ENCODE data around the gene MXD3.

Gene MXD3

DNA sequence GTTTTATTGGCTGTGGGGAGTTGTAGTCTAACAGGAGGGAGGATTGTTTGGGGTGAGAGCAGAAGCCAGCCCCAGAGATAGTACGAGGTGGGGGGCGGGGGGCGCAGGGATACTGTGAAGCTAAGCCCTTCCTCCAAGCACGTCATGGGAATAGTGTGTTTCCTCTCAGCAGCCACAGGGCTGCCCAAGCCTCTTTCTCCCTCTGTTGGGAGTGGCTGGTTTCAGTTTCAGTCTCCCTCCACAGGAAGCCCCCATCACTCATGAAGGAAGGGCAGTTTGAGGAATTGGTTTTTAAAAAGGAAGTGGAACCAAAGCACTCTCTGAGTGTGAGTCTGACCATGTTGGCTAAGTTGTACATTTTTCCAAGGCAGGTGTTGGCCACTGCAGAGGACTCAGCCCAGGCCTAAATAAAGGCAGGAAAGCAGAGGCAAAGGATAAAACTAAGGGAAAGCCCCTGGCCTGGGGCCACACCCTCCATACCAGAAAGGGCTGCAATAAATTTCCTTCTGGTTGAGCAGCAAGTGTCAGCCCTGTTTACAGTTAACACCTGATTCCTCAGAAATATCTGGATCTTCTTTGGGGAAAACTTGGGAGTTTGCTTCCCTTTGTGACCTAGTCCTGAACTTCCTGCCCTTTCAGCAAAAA, 11.3 kb downstream of the MXD3 start:
- H3K4me1 ChIP-seq (ENCODE audit: control insufficient read depth, insufficient read depth, low read length), result peaks cover 29% of the 10 kb centered on the region
- H3K9ac ChIP-seq (ENCODE audit: low read length), result no peak overlapping the region
- peaks cover 46% of the 10 kb centered on the region for H3K36me3 ChIP-seq (ENCODE audit: control insufficient read depth, insufficient read depth, low read length)
- no peak overlapping the region for H3K4me3 ChIP-seq (ENCODE audit: low read depth, low read length)
- no peak overlapping the region for H3K27ac ChIP-seq (ENCODE audit: low read depth, low read length)
- H3K9me3 ChIP-seq (ENCODE audit: control insufficient read depth, insufficient read depth, low read depth, low read length), result no peaks in the 10 kb centered on the region
- no peaks in the 10 kb centered on the region for H3K27me3 ChIP-seq (ENCODE audit: control insufficient read depth, insufficient read depth, low read length)

DNA sequence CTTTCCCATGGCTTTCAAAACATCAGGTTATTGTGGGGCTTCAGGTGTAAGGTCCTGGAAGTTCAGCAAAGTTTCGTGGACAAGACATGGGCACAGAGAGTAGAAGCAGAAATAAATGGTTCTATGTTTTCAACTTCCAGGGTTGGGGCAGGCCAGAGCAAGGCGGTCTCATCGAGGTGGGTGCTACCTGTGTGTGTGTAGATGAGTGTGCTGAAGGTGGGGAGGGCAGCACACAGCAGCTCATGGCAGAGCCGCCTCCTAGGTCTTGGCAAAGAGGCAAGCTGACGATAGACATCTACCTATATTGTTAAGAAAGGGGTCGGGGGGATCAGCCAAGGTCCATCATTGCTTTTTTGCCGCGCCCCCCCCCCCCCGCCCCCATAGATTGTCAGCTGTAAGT, 12.0 kb downstream of the MXD3 start:
- no peak overlapping the region for H3K4me3 ChIP-seq (ENCODE audit: low read depth, low read length)
- no peak overlapping the region for H3K27ac ChIP-seq (ENCODE audit: low read depth, low read length)
- H3K9me3 ChIP-seq (ENCODE audit: control insufficient read depth, insufficient read depth, low read depth, low read length), result no peaks in the 10 kb centered on the region
- no peak overlapping the region for H3K9ac ChIP-seq (ENCODE audit: low read length)
- no peaks in the 10 kb centered on the region for H3K27me3 ChIP-seq (ENCODE audit: control insufficient read depth, insufficient read depth, low read length)
- peaks cover 29% of the 10 kb centered on the region for H3K4me1 ChIP-seq (ENCODE audit: control insufficient read depth, insufficient read depth, low read length)
- peaks cover 46% of the 10 kb centered on the region for H3K36me3 ChIP-seq (ENCODE audit: control insufficient read depth, insufficient read depth, low read length)

DNA sequence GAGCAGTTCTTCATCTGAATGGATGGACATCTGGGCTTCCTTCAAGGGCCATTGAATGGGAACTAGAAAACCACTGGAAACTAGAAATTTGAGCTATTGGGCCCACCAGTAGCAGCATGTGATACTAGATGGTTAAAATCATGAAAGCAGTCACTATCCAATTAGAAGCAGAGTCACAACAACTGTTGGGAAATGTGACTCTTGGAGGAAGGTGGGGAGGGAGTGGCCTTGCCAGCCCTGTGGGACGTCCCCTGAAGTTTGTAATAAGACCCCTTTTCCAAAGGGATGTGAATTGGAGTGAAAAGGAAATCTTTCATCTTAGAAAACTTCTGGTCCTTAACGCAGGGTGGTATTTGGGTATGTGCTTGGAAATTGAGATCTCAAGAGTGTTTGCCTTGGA, 13.8 kb downstream of the MXD3 start:
- peaks cover 63% of the 10 kb centered on the region for H3K36me3 ChIP-seq (ENCODE audit: control insufficient read depth, insufficient read depth, low read length)
- peaks cover 24% of the 10 kb centered on the region for H3K4me1 ChIP-seq (ENCODE audit: control insufficient read depth, insufficient read depth, low read length)
- no peak overlapping the region for H3K27ac ChIP-seq (ENCODE audit: low read depth, low read length)
- no peaks in the 10 kb centered on the region for H3K9me3 ChIP-seq (ENCODE audit: control insufficient read depth, insufficient read depth, low read depth, low read length)
- no peaks in the 10 kb centered on the region for H3K27me3 ChIP-seq (ENCODE audit: control insufficient read depth, insufficient read depth, low read length)
- H3K4me3 ChIP-seq (ENCODE audit: low read depth, low read length), result no peak overlapping the region
- H3K9ac ChIP-seq (ENCODE audit: low read length), result no peak overlapping the region

DNA sequence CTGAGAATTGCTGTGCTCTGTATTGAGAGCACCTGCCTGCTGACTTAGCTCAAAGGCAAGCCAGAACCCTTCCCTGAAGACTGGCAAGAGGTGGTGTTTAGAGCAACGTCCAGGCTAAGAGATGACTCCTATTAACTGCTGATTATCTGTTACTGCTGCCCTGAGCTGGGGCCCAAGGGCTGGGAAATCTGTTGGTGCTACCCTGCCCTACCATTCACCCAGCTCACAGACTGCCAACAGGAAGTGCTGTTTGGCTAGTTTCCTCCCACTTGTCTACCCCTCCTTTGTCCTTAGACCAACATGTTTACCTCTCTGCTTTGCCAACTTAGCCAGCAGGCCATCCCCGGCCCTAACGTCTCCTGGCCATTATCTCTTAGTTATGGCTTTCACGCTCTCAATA, 15.1 kb downstream of the MXD3 start:
- H3K4me1 ChIP-seq (ENCODE audit: control insufficient read depth, insufficient read depth, low read length), result peaks cover 17% of the 10 kb centered on the region
- no peak overlapping the region for H3K4me3 ChIP-seq (ENCODE audit: low read depth, low read length)
- H3K27me3 ChIP-seq (ENCODE audit: control insufficient read depth, insufficient read depth, low read length), result no peaks in the 10 kb centered on the region
- no peak overlapping the region for H3K9ac ChIP-seq (ENCODE audit: low read length)
- peaks cover 70% of the 10 kb centered on the region for H3K36me3 ChIP-seq (ENCODE audit: control insufficient read depth, insufficient read depth, low read length)
- H3K9me3 ChIP-seq (ENCODE audit: control insufficient read depth, insufficient read depth, low read depth, low read length), result no peaks in the 10 kb centered on the region
- H3K27ac ChIP-seq (ENCODE audit: low read depth, low read length), result no peak overlapping the region

DNA sequence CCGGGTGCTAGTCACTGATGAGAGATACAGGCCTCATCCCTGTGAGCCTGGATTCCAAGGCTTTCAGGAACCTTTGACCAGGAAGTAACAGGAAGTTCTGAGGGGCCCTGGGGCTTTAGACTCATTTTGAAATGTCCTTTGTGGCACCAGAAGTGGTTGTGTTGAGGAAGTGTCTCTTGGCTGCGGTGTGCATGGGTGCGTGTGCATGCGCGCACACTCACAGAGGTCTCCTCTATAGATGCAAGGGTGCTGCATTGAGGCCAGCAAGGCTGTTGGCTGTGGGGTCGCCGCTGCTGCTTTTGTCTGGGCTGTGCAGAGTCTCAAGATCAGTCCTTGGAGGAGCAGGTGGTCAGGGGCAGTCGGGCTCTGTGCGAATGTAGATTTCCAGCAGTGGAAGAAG, 15.8 kb downstream of the MXD3 start:
- no peak overlapping the region for H3K27ac ChIP-seq (ENCODE audit: low read depth, low read length)
- H3K4me3 ChIP-seq (ENCODE audit: low read depth, low read length), result no peak overlapping the region
- no peaks in the 10 kb centered on the region for H3K9me3 ChIP-seq (ENCODE audit: control insufficient read depth, insufficient read depth, low read depth, low read length)
- peaks cover 72% of the 10 kb centered on the region for H3K36me3 ChIP-seq (ENCODE audit: control insufficient read depth, insufficient read depth, low read length)
- H3K4me1 ChIP-seq (ENCODE audit: control insufficient read depth, insufficient read depth, low read length), result peaks cover 17% of the 10 kb centered on the region
- H3K27me3 ChIP-seq (ENCODE audit: control insufficient read depth, insufficient read depth, low read length), result no peaks in the 10 kb centered on the region
- H3K9ac ChIP-seq (ENCODE audit: low read length), result no peak overlapping the region

DNA sequence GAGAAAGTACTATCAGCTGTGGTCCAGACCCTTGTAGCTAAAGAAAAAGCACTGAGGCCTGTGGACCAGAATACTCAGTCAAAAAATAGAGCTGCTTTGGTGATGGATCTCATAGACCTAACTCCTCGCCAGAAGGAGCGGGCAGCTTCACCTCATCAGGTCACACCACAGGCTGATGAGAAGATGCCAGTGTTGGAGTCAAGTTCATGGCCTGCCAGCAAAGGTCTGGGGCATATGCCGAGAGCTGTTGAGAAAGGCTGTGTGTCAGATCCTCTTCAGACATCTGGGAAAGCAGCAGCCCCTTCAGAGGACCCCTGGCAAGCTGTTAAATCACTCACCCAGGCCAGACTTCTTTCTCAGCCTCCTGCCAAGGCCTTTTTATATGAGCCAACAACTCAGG, 17.1 kb downstream of the MXD3 start:
- Histone ChIP-seq H3K4me3 (ENCODE audit: low read depth, low read length) (no peak overlapping the region), H3K27ac (ENCODE audit: low read depth, low read length) (no peak overlapping the region), H3K9ac (ENCODE audit: low read length) (no peak overlapping the region), H3K9me3 (ENCODE audit: control insufficient read depth, insufficient read depth, low read depth, low read length) (no peaks in the 10 kb centered on the region), H3K27me3 (ENCODE audit: control insufficient read depth, insufficient read depth, low read length) (no peaks in the 10 kb centered on the region), H3K36me3 (ENCODE audit: control insufficient read depth, insufficient read depth, low read length) (peaks cover 77% of the 10 kb centered on the region), H3K4me1 (ENCODE audit: control insufficient read depth, insufficient read depth, low read length) (peaks cover 10% of the 10 kb centered on the region)

DNA sequence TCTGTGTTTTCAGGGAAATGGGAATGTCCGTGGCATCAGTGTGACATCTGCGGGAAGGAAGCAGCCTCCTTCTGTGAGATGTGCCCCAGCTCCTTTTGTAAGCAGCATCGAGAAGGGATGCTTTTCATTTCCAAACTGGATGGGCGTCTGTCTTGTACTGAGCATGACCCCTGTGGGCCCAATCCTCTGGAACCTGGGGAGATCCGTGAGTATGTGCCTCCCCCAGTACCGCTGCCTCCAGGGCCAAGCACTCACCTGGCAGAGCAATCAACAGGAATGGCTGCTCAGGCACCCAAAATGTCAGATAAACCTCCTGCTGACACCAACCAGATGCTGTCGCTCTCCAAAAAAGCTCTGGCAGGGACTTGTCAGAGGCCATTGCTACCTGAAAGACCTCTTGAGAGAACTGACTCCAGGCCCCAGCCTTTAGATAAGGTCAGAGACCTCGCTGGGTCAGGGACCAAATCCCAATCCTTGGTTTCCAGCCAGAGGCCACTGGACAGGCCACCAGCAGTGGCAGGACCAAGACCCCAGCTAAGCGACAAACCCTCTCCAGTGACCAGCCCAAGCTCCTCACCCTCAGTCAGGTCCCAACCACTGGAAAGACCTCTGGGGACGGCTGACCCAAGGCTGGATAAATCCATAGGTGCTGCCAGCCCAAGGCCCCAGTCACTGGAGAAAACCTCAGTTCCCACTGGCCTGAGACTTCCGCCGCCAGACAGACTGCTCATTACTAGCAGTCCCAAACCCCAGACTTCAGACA, 17.7 kb downstream of the MXD3 start:
- H3K36me3 ChIP-seq (ENCODE audit: control insufficient read depth, insufficient read depth, low read length), result peaks cover 83% of the 10 kb centered on the region
- H3K9ac ChIP-seq (ENCODE audit: low read length), result no peak overlapping the region
- H3K27ac ChIP-seq (ENCODE audit: low read depth, low read length), result no peak overlapping the region
- no peaks in the 10 kb centered on the region for H3K9me3 ChIP-seq (ENCODE audit: control insufficient read depth, insufficient read depth, low read depth, low read length)
- H3K27me3 ChIP-seq (ENCODE audit: control insufficient read depth, insufficient read depth, low read length), result no peaks in the 10 kb centered on the region
- H3K4me1 ChIP-seq (ENCODE audit: control insufficient read depth, insufficient read depth, low read length), result peaks cover 8% of the 10 kb centered on the region
- no peak overlapping the region for H3K4me3 ChIP-seq (ENCODE audit: low read depth, low read length)

DNA sequence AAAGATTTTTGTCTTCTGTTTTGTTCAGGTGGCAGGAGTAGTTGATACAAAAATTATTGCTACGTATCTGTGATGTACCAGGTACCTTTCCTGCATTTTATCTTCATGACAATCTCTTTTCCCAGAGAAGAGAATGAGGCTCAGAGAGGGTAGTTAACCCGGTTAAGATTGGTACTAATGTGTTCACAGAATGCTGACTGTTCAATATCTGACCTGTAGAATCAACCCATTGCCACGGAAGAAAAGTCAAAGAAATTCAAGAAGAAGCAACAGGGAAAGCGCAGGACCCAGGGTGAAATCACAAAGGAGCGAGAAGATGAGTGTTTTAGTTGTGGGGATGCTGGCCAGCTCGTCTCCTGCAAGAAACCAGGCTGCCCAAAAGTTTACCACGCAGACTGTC, 20.0 kb downstream of the MXD3 start:
- Histone ChIP-seq H3K4me3 (ENCODE audit: low read depth, low read length) (no peak overlapping the region), H3K9ac (ENCODE audit: low read length) (no peak overlapping the region), H3K27ac (ENCODE audit: low read depth, low read length) (no peak overlapping the region), H3K4me1 (ENCODE audit: control insufficient read depth, insufficient read depth, low read length) (no peaks in the 10 kb centered on the region), H3K9me3 (ENCODE audit: control insufficient read depth, insufficient read depth, low read depth, low read length) (no peaks in the 10 kb centered on the region), H3K27me3 (ENCODE audit: control insufficient read depth, insufficient read depth, low read length) (no peaks in the 10 kb centered on the region), H3K36me3 (ENCODE audit: control insufficient read depth, insufficient read depth, low read length) (peaks cover 91% of the 10 kb centered on the region)

DNA sequence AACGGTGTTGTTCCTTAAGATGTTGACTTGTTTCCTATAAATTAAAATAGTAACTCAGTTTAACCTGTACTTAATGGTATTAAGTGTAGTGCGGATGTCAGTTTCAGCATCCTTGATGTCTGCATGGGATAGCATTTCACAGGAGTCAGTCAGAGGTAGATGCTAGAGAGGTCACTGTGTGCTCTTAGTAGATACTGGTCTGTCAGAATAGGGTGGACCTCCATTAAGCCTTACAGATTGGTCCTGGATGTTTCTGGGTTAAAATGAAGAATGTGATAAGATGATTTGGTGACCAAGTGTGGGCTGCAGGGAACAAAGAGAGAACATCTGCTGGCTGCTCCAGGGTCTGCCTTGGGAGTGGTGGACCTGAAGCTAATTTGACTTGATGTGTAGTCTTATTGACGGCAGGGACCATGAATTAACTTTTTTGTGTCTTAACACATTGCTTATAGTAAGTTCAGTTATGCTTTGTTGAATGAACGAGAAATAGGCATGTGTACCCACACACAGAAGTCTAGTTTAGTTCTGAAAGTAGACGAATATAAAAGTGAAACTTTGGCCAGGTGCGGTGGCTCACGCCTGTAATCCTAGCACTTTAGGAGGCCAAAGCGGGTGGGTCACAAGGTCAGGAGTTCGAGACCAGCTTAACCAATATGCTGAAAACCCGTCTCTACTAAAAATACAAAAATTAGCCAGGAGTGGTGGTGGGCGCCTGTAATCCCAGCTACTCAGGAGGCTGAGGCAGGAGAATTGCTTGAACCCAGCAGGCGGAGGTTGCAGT, 20.7 kb downstream of the MXD3 start:
- Histone ChIP-seq H3K9ac (ENCODE audit: low read length) (no peak overlapping the region), H3K9me3 (ENCODE audit: control insufficient read depth, insufficient read depth, low read depth, low read length) (no peaks in the 10 kb centered on the region), H3K27ac (ENCODE audit: low read depth, low read length) (no peak overlapping the region), H3K4me1 (ENCODE audit: control insufficient read depth, insufficient read depth, low read length) (no peaks in the 10 kb centered on the region), H3K27me3 (ENCODE audit: control insufficient read depth, insufficient read depth, low read length) (no peaks in the 10 kb centered on the region), H3K36me3 (ENCODE audit: control insufficient read depth, insufficient read depth, low read length) (peaks cover 91% of the 10 kb centered on the region), H3K4me3 (ENCODE audit: low read depth, low read length) (no peak overlapping the region)

DNA sequence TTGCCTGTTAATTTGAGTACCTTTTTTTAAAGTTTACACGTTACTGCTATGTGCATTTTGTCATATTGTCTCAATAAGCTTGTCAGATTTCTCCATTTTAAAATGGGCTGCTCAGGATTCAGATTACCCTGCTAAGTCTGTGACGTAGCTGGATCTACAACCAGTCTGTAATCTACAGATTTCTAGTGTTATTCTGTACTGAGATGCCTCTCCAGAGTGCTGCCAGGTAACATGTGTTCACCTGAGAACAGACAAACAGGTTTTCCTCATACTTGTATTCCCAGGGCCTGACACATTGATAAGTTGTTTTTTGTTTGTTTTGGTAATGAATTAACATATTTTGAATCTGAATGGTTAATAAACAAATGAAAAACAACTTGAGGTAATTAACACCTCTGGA, 23.5 kb downstream of the MXD3 start:
- peaks cover 88% of the 10 kb centered on the region for H3K36me3 ChIP-seq (ENCODE audit: control insufficient read depth, insufficient read depth, low read length)
- no peak overlapping the region for H3K9ac ChIP-seq (ENCODE audit: low read length)
- H3K9me3 ChIP-seq (ENCODE audit: control insufficient read depth, insufficient read depth, low read depth, low read length), result no peaks in the 10 kb centered on the region

DNA sequence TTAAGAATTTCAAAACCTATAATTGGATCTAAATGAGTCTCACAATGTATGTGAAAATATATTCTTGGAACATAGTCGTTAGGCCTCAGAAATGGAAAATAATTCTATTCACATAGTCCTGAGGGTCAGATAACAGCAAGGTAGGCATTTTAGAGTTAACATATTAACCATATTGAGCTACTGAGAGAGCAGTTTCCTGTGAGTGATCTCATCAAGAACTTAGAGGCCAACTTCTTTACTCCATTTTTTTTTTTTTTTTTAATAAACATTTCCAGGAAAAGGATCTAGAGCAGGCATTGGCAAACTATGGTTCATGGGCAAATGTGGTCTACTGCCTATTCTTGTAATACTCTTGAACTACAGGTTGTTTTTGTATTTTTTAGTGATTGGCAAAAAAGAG, 34.8 kb downstream of the MXD3 start:
- Histone ChIP-seq H3K4me1 (ENCODE audit: control insufficient read depth, insufficient read depth, low read length) (no peaks in the 10 kb centered on the region), H3K27ac (ENCODE audit: low read depth, low read length) (no peak overlapping the region), H3K36me3 (ENCODE audit: control insufficient read depth, insufficient read depth, low read length) (peaks cover 90% of the 10 kb centered on the region), H3K9ac (ENCODE audit: low read length) (no peak overlapping the region), H3K4me3 (ENCODE audit: low read depth, low read length) (no peak overlapping the region), H3K27me3 (ENCODE audit: control insufficient read depth, insufficient read depth, low read length) (no peaks in the 10 kb centered on the region), H3K9me3 (ENCODE audit: control insufficient read depth, insufficient read depth, low read depth, low read length) (no peaks in the 10 kb centered on the region)

More for the DNA sequence above, 23.5 kb downstream of the MXD3 start:
- no peaks in the 10 kb centered on the region for H3K4me1 ChIP-seq (ENCODE audit: control insufficient read depth, insufficient read depth, low read length)
- no peak overlapping the region for H3K27ac ChIP-seq (ENCODE audit: low read depth, low read length)
- no peaks in the 10 kb centered on the region for H3K27me3 ChIP-seq (ENCODE audit: control insufficient read depth, insufficient read depth, low read length)
- H3K4me3 ChIP-seq (ENCODE audit: low read depth, low read length), result no peak overlapping the region
